GM18867 (cell line): ENCODE results near the gene ZSWIM7.
"Not testable (repeated sequence)": the region's sequence is repeated elsewhere in the genome, so short reads cannot be mapped to it uniquely, and the experiment has no call there.

ENCODE experiments used
- ATAC-seq: cut with Tn5 transposase; IDR thresholded peaks from one replicate; pipeline ENCODE4 v1.9.1; 2021; ENCODE audit warnings: mild to moderate bottlenecking, moderate library complexity; ENCODE audit not compliant: unreplicated experiment

ZSWIM7 gene

GRCh38 chr17:15999974-16000827 lies 697 bp upstream of the ZSWIM7 start:
- ATAC-seq: peak; percentile 36

GRCh38 chr17:15998031-15998562 lies 1.4 kb downstream of the ZSWIM7 start:
- no peak for ATAC-seq

GRCh38 chr17:15996322-15996721 lies 3.2 kb downstream of the ZSWIM7 start:
- no peak for ATAC-seq

DNA sequence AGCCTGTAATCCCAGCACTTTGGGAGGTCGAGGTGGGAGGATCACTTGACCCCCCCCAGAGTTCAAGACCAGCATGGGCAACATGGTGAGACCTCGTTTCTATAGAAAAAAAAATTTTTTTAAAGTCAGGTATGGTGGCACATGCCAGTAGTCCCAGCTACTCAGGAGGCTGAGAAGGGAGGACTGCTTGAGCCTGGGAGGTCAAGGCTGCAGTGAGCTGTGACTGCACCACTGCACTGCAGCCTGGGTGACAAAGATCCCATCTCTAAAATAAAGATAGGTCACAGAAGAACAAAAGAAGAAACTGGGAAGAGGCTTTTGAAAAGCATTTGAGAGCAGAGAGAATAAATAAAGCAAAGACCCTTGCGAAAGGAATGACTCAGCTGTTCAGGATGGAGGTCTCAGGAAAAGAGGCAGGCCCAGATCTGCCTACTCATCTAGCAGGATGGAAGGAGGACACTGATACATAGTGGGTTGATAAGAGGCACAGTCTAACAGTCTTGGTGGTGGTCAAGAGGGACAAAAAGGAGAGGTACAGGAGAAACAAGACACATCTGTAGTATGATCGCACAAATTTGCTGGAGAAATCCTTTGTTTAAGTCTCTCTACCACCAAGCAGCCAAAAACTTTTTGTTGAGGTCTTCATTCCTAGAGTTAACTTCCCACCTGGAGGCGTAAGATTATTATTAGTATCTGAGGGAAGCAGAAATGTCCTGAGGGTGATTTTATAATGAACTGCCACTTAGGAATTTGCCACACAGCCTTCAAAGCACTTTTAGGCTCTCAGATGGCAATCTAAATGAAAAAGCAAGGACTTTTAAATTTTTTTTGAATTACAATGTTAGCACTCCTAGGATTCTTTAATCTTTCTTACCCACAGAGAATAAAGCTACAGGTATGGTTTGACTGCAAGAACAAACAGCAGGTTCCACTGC lies 17.6 kb downstream of the ZSWIM7 start:
- ATAC-seq: no peak

- ATAC-seq: peak; percentile 70
Measured at GRCh38 chr17:15981208-15981607, 18.3 kb downstream of the ZSWIM7 start.

DNA sequence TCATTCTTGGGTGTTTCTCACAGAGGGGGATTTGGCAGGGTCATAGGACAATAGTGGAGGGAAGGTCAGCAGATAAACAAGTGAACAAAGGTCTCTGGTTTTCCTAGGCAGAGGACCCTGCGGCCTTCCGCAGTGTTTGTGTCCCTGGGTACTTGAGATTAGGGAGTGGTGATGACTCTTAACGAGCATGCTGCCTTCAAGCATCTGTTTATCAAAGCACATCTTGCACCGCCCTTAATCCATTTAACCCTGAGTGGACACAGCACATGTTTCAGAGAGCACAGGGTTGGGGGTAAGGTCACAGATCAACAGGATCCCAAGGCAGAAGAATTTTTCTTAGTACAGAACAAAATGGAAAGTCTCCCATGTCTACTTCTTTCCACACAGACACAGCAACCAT lies 20.5 kb downstream of the ZSWIM7 start:
- not testable (repeated sequence) for ATAC-seq

DNA sequence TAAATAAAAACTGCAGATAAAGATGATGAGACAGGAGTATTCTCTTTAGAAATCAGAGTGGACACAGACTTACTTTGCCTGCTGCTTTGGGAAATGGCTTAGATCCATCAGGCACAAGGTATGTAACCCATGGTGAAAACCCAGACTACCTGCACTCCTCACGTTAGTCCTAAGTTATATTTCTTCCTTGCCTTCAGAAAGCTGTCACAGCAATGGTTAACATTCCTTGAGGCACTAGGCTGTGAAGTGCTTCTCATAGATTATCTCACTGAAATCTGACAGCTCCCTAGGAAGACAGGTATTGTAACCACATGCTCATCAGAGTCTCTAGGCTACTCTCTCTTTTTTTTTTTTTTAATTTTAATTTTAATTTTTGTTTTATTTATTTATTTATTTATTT lies 20.9 kb downstream of the ZSWIM7 start:
- ATAC-seq: no peak

- no peak for ATAC-seq
Measured at GRCh38 chr17:15977894-15978293, 21.6 kb downstream of the ZSWIM7 start.

GRCh38 chr17:15973834-15974233 lies 25.7 kb downstream of the ZSWIM7 start:
- ATAC-seq: no peak

DNA sequence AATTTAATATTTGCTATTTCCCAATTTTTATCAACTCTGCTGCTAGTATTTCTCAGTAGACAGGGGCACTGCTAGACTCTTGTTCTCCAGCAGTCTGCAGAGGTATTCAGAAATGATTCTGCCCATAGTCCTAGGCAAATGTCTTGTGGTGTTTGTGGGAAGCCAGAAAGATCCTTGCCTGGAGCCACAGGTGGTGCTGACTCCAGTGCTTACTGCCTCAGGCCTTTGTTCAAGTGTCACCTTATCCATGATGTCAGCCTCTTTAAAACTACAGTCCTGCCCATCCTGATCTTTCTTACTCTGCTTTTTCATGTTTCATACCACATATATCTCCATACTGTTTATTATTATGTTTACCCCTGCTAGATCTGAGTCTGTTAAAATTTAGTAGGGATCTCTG lies 26.5 kb downstream of the ZSWIM7 start:
- no peak for ATAC-seq

- ATAC-seq: no peak
Measured at GRCh38 chr17:15972497-15972951, 27.0 kb downstream of the ZSWIM7 start.

GRCh38 chr17:15971882-15972281 lies 27.6 kb downstream of the ZSWIM7 start:
- no peak for ATAC-seq

DNA sequence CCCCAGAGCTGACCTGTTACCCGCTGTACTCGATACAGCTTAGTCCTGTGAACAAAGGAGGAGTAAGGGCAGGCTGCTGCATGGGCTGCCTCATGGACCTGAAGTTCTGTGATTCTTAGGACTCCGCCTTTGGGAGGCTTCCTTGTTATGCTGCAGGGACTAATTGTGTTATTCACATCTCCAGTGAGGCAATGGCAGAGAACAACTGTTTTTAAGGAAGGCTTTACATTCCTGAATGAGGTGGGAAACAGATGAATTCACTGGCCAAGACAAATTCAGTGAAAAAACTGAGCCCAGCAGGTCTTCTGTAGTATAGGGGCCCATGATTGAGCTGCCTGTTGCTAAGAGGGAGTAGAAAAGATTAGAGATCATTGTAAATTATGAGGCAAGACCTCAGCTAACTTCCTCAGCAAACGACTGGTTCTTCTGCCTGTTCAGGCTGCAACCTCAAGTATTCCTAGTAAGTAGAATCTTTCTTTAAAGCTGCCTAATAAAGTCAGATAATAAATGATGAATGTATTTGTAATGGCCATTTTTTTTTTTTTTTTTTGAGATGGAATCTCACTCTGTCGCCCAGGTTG lies 28.3 kb downstream of the ZSWIM7 start:
- ATAC-seq: no peak

DNA sequence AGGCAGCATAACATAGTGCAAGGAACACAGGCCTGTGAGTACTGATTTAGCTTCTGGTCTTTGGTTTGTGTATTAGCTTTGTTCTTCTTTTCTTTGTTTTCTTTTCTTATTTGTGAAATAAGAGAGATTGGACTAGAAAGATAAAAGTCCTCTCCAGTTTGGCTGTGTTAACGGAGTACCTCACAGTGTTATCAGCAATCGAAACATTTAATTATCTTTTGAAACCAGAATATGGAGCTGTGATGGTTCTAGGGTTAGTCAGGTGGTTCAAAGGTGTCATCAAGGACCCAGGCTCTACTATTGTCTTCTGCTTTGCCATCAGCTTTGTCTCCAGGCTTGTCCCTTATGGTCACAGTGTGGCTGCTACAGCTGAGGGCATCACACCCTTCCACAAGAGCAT lies 29.0 kb downstream of the ZSWIM7 start:
- ATAC-seq: no peak

DNA sequence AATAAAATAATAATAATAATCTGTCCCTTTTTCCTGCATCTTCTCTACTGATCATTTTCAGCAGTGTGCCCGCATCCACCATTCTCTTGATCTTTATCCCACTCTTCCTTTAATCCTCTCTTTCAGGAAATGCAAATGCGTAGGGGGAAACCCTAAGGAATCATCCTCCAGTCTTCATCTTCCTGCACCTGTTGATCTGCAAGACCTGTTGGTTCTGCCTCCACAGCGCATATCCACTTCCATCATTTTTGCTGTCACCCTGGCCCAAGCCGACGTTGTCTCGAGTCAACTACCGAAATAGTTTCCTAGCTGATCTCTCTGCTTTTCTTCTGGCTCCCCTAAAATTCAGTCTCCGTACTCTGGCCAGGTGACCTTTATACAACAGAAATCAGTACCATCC lies 30.0 kb downstream of the ZSWIM7 start:
- no peak for ATAC-seq

- no peak for ATAC-seq
Measured at GRCh38 chr17:15967706-15968399, 31.7 kb downstream of the ZSWIM7 start.

DNA sequence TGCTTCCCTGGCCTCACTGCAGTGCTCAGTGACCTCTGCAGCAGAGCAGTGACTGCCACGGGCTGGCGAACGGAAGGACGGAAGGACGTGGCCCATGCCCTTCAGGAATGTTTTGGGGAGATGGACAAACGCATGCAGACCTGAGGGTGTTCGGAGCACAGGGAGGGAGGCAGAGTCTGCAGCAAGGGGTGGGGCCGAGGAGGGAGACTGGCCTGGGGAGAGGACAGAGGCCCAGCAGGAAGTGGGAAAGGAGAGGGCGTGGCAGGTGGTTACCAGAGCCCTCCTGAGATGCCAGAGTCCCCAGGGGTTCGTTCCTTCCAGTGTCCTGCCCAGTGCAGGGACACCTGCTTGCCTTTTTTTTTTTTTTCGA lies 32.6 kb downstream of the ZSWIM7 start:
- ATAC-seq: no peak

GRCh38 chr17:15966183-15966878 lies 33.2 kb downstream of the ZSWIM7 start:
- ATAC-seq: no peak

DNA sequence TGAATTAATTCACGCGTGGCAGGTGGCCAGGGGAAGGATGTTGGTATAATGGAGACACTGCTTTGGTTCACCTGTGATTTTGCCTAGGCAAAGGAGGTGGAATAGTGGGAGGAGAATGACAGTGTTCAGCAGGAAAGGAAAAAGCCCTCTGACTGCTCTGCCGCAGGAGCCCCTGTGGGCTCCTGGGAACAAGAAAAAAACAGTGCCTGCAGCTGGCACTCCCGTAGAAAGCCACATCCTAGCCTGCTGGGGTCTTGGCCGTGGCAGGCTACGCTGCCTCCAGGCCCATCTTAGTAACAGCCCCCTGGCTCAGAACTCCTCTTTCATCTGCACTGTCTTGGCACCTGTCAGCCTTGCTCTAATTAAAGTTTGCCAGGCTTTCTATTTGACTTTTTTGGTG lies 34.0 kb downstream of the ZSWIM7 start:
- ATAC-seq: no peak

DNA sequence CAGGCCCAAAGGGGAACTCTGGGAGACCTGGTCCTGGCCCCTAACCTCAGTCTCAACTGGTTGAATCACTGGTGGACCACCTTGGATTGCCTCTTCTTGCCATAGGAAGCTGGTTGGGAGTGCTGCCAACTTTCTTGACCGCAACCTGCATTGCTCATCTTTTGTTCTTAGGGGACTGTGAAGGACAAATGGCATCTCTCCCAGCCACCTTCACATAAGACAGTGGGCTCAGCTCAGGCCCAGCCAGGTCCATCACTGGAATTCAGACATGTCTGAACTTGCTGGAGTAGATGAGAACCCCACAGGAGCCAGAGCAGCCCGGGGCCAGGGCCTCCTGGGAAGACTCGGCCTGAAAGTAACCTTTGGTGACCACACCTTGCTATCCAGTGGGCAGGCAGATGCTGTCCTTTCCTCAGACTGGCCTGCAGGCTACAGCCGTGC lies 35.8 kb downstream of the ZSWIM7 start:
- no peak for ATAC-seq
